BLaER1 (cell line): ENCODE results near the gene C1orf210.
A peak's percentile ranks its signal among the peaks of the same experiment; 100 is the strongest.

Experiments
- H3K27ac ChIP-seq: shearing (Covaris generic); formaldehyde crosslinking; 2 replicates; pipeline ENCODE4 v1.8.1; 2022
- H3K27me3 ChIP-seq: shearing (Covaris generic); formaldehyde crosslinking; 2 replicates; pipeline ENCODE4 v1.8.1; 2022
- H3K36me3 ChIP-seq: shearing (Covaris generic); formaldehyde crosslinking; 2 replicates; pipeline ENCODE4 v1.8.1; 2022
- H3K4me1 ChIP-seq: shearing (Covaris generic); formaldehyde crosslinking; 2 replicates; pipeline ENCODE4 v1.8.1; 2022
- H3K4me2 ChIP-seq: shearing (Covaris generic); formaldehyde crosslinking; 2 replicates; pipeline ENCODE4 v1.8.1; 2022
- H3K4me3 ChIP-seq: shearing (Covaris generic); formaldehyde crosslinking; 2 replicates; pipeline ENCODE4 v1.8.1; 2022
- H3K9ac ChIP-seq: shearing (Covaris generic); formaldehyde crosslinking; 2 replicates; pipeline ENCODE4 v1.8.1; 2022
- H3K9me3 ChIP-seq: shearing (Covaris generic); formaldehyde crosslinking; 2 replicates; pipeline ENCODE4 v1.8.1; 2022
- H4K20me1 ChIP-seq: shearing (Covaris generic); formaldehyde crosslinking; 2 replicates; pipeline ENCODE4 v1.8.1; 2022
- Cebpa-rat ChIP-seq: shearing (Covaris generic); IDR thresholded peaks from 2 replicates; pipeline ENCODE4 v1.8.1; 2022

The C1orf210 gene

GRCh38 chr1:43238085-43238484, 47.3 kb downstream of the C1orf210 start:
- Histone ChIP-seq H3K4me2 (peak overlapping the region; percentile 75), H3K9ac (no peak overlapping the region; the same call in 1 of the 2 replicates), H4K20me1 (no peaks in the 10 kb centered on the region), H3K27ac (peak overlapping the region; percentile 54; the same call in 1 of the 2 replicates), H3K4me3 (no peak overlapping the region), H3K36me3 (no peaks in the 10 kb centered on the region), H3K9me3 (peaks cover 7% of the 10 kb centered on the region; the same call in 1 of the 2 replicates), H3K27me3 (no peaks in the 10 kb centered on the region), H3K4me1 (peaks cover 37% of the 10 kb centered on the region)
- no peak for TF ChIP-seq Cebpa-rat

- Histone ChIP-seq H3K4me2 (0 out of 2 replicates have a peak overlapping the region, but pooled peaks have one; percentile 75), H3K4me3 (no peak overlapping the region), H3K36me3 (no peaks in the 10 kb centered on the region), H3K27me3 (no peaks in the 10 kb centered on the region), H4K20me1 (no peaks in the 10 kb centered on the region), H3K4me1 (peaks cover 37% of the 10 kb centered on the region), H3K9ac (no peak overlapping the region), H3K27ac (no peak overlapping the region), H3K9me3 (peaks cover 7% of the 10 kb centered on the region; the same call in 1 of the 2 replicates)
- TF ChIP-seq Cebpa-rat, result no peak
Observed at GRCh38 chr1:43237121-43237520, 48.3 kb downstream of the C1orf210 start.

- H3K9me3 ChIP-seq, result peaks cover under 1% of the 10 kb centered on the region; the same call in 1 of the 2 replicates
- no peak overlapping the region for H3K4me3 ChIP-seq
- no peaks in the 10 kb centered on the region for H4K20me1 ChIP-seq
- no peak overlapping the region for H3K4me2 ChIP-seq
- no peak overlapping the region for H3K27ac ChIP-seq
- no peak overlapping the region for H3K9ac ChIP-seq
- TF ChIP-seq Cebpa-rat, result no peak
- H3K36me3 ChIP-seq, result no peaks in the 10 kb centered on the region
- H3K4me1 ChIP-seq, result peaks cover 34% of the 10 kb centered on the region
- no peaks in the 10 kb centered on the region for H3K27me3 ChIP-seq
Observed at GRCh38 chr1:43235451-43236121, 49.8 kb downstream of the C1orf210 start.

- Histone ChIP-seq H3K4me2 (no peak overlapping the region), H3K9ac (no peak overlapping the region), H3K9me3 (no peaks in the 10 kb centered on the region), H3K4me3 (no peak overlapping the region), H3K27me3 (no peaks in the 10 kb centered on the region), H3K4me1 (peaks cover 29% of the 10 kb centered on the region), H3K36me3 (no peaks in the 10 kb centered on the region), H4K20me1 (no peaks in the 10 kb centered on the region), H3K27ac (no peak overlapping the region)
- no peak for TF ChIP-seq Cebpa-rat
Observed at GRCh38 chr1:43235040-43235439, 50.3 kb downstream of the C1orf210 start.

- no peaks in the 10 kb centered on the region for H3K27me3 ChIP-seq
- H3K4me3 ChIP-seq, result no peak overlapping the region
- no peak overlapping the region for H3K27ac ChIP-seq
- H3K9me3 ChIP-seq, result no peaks in the 10 kb centered on the region
- no peaks in the 10 kb centered on the region for H4K20me1 ChIP-seq
- no peak overlapping the region for H3K9ac ChIP-seq
- H3K4me2 ChIP-seq, result no peak overlapping the region
- TF ChIP-seq Cebpa-rat, result no peak
- H3K4me1 ChIP-seq, result peaks cover 21% of the 10 kb centered on the region
- no peaks in the 10 kb centered on the region for H3K36me3 ChIP-seq
Observed at GRCh38 chr1:43234267-43234666, 51.1 kb downstream of the C1orf210 start.

GRCh38 chr1:43233631-43234030, 51.8 kb downstream of the C1orf210 start:
- H3K27me3 ChIP-seq, result no peaks in the 10 kb centered on the region
- TF ChIP-seq Cebpa-rat, result no peak

GRCh38 chr1:43232482-43232881, 52.9 kb downstream of the C1orf210 start:
- H3K27ac ChIP-seq, result no peak overlapping the region
- H3K4me2 ChIP-seq, result no peak overlapping the region
- H3K27me3 ChIP-seq, result no peaks in the 10 kb centered on the region

More at GRCh38 chr1:43233631-43234030, 51.8 kb downstream of the C1orf210 start:
- Histone ChIP-seq H3K27ac (no peak overlapping the region), H4K20me1 (no peaks in the 10 kb centered on the region), H3K36me3 (no peaks in the 10 kb centered on the region), H3K9ac (no peak overlapping the region), H3K4me3 (no peak overlapping the region), H3K9me3 (no peaks in the 10 kb centered on the region), H3K4me2 (no peak overlapping the region), H3K4me1 (peaks cover 15% of the 10 kb centered on the region)

GRCh38 chr1:43232074-43232473, 53.3 kb downstream of the C1orf210 start:
- Histone ChIP-seq H3K27me3 (no peaks in the 10 kb centered on the region), H3K9me3 (no peaks in the 10 kb centered on the region), H3K4me2 (no peak overlapping the region), H3K4me3 (no peak overlapping the region), H3K27ac (no peak overlapping the region), H3K4me1 (no peaks in the 10 kb centered on the region; the same call in 1 of the 2 replicates), H3K9ac (no peak overlapping the region), H4K20me1 (no peaks in the 10 kb centered on the region), H3K36me3 (no peaks in the 10 kb centered on the region)
- TF ChIP-seq Cebpa-rat, result no peak

More at GRCh38 chr1:43232482-43232881, 52.9 kb downstream of the C1orf210 start:
- H3K4me1 ChIP-seq, result peaks cover 3% of the 10 kb centered on the region; the same call in 1 of the 2 replicates
- no peaks in the 10 kb centered on the region for H3K9me3 ChIP-seq
- H3K4me3 ChIP-seq, result no peak overlapping the region
- no peak overlapping the region for H3K9ac ChIP-seq
- no peaks in the 10 kb centered on the region for H4K20me1 ChIP-seq
- H3K36me3 ChIP-seq, result no peaks in the 10 kb centered on the region
- no peak for TF ChIP-seq Cebpa-rat
